Esophagus mucosa (tissue), 1 donor: ENCODE data around the gene CHMP5. TPM values are rescaled to one million over a fixed set of nuclear protein-coding genes. Genes with fewer than 3 reads are reported as not detected.
"Not testable (repeated sequence)": the region's sequence is repeated elsewhere in the genome, so short reads cannot be mapped to it uniquely, and the experiment has no call there.

Experiments used
- ATAC-seq: fragments of 200-7000 bp; cut with Tn5 transposase; one replicate; pipeline ENCODE4 v1.9.1; 2020
- total RNA-seq: library from RNA; stranded (reverse); gene quantifications from one replicate; pipeline ENCODE4 v1.2.4, GENCODE V29; 2023
- donor health status: DM: yes; HTN: yes; CAD: no.

The CHMP5 gene
- total RNA-seq, 1 donor from 2014 or later: 46.6 TPM

- no peak for ATAC-seq
These were observed 20.7 kb downstream of the CHMP5 start for GRCh38 chr9:33285502-33285901.

- no peak for ATAC-seq
These were observed 22.2 kb downstream of the CHMP5 start for GRCh38 chr9:33287087-33287490.

- ATAC-seq: no peak
These were observed 23.4 kb downstream of the CHMP5 start for GRCh38 chr9:33288235-33288634.

GRCh38 chr9:33288828-33289483 is 24.1 kb downstream of the CHMP5 start:
- no peak for ATAC-seq

- ATAC-seq: no peak
These were observed 24.6 kb downstream of the CHMP5 start for GRCh38 chr9:33289496-33289895.

- no peak for ATAC-seq
These were observed 25.0 kb downstream of the CHMP5 start for GRCh38 chr9:33289936-33290246.

GRCh38 chr9:33290247-33291030 is 25.6 kb downstream of the CHMP5 start, which contains the start of gene NFX1:
TSS of gene NFX1 (plus strand) at chr9:33290516. CDS start at chr9:33290573, 57 bp downstream.
- ATAC-seq: peak; percentile 93

- no peak for ATAC-seq
These were observed 26.2 kb downstream of the CHMP5 start for GRCh38 chr9:33291031-33291397.

- ATAC-seq: no peak
These were observed 27.1 kb downstream of the CHMP5 start for GRCh38 chr9:33291901-33292300.

GRCh38 chr9:33293782-33294181 is 28.9 kb downstream of the CHMP5 start:
- ATAC-seq: no peak

GRCh38 chr9:33294670-33295432 is 30.0 kb downstream of the CHMP5 start:
- ATAC-seq: no peak

- ATAC-seq: no peak
These were observed 30.7 kb downstream of the CHMP5 start for GRCh38 chr9:33295571-33295970.

- peak; percentile 65 for ATAC-seq
These were observed 32.6 kb downstream of the CHMP5 start for GRCh38 chr9:33297432-33297831.

GRCh38 chr9:33300546-33300945 is 35.7 kb downstream of the CHMP5 start:
- ATAC-seq: no peak

- ATAC-seq: no peak
These were observed 39.5 kb downstream of the CHMP5 start for GRCh38 chr9:33304362-33304761.

GRCh38 chr9:33306037-33306436 is 41.2 kb downstream of the CHMP5 start:
- no peak for ATAC-seq

GRCh38 chr9:33307067-33307466 is 42.2 kb downstream of the CHMP5 start:
- ATAC-seq: no peak

GRCh38 chr9:33309903-33310302 is 45.1 kb downstream of the CHMP5 start:
- ATAC-seq: peak; percentile 52

GRCh38 chr9:33310748-33311147 is 45.9 kb downstream of the CHMP5 start:
- no peak for ATAC-seq

- no peak for ATAC-seq
These were observed 47.1 kb downstream of the CHMP5 start for GRCh38 chr9:33311953-33312352.

- ATAC-seq: no peak
These were observed 50.5 kb downstream of the CHMP5 start for GRCh38 chr9:33315371-33315770.

- ATAC-seq: not testable (repeated sequence)
These were observed 52.3 kb downstream of the CHMP5 start for GRCh38 chr9:33317136-33317535.

GRCh38 chr9:33318225-33318624 is 53.4 kb downstream of the CHMP5 start:
- ATAC-seq: no peak

- no peak for ATAC-seq
These were observed 53.9 kb downstream of the CHMP5 start for GRCh38 chr9:33318781-33319180.
